Measurements from ENCODE around the gene ZNF684.
"Not testable (repeated sequence)": the region's sequence is repeated elsewhere in the genome, so short reads cannot be mapped to it uniquely, and the experiment has no call there.

Gene ZNF684

DNA sequence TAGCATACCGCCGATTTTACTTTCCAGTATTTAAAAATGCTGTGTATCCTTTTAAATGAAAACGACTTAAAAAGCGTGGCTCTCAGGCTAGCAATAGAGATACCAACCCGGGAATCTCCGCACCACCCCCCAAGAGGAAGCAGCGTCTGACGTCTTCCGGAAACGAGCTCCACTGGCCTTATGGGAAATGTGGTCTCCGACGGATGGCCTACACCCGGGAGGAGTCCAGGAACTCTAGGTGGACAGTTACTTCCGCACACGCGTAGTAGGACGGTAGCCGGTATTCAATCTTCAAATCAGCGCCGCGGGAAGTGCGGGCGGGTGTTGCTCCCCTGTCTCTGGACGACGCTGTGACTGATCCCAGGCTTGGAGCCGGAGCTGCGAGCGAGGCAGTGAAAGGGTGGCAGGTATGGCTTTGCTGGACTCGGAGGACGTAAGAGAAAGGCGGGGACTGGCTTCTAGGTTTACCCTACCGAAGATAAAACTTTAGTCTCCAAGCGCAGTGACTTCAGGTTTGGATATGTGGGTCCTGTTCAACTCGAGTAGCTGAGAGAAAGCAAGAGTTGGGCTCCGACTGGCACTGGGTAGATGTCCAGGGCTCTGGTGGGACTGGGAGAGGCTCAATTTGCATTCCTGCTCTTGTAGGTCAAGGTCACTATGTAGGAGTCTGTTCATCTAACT is at the start of gene ZNF684:
ZNF684 (plus strand) TSS at position 257 of the 681 bp plus-strand sequence. CDS start 1,530 bp downstream, outside the sequence.
- DNase-seq: peak; percentile 97

- DNase-seq: no peak
These were observed 36.0 kb upstream of the ZNF684 start for GRCh38 chr1:40495315-40495903.

- DNase-seq: not testable (repeated sequence)
These were observed 28.8 kb upstream of the ZNF684 start for GRCh38 chr1:40502651-40503050.

DNA sequence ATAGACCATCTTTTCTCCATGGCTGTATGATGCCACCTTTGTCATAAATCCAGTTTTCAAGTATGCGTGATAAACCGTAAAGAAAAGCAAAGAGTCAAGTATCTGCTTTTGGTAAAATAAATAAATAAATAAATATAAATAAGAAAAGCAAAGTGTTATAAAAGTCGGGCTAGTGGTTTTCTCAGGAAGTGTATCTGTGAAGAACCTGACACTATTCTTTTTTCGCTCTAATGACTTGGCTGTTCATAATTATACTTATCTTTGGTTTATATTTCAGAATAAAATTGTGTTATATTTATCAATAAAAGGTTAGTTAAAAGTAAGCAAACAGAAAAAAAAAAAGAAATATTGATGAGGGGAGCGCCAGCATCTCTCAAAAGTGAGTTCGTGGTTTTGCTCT is 23.5 kb upstream of the ZNF684 start:
- no peak for DNase-seq

DNA sequence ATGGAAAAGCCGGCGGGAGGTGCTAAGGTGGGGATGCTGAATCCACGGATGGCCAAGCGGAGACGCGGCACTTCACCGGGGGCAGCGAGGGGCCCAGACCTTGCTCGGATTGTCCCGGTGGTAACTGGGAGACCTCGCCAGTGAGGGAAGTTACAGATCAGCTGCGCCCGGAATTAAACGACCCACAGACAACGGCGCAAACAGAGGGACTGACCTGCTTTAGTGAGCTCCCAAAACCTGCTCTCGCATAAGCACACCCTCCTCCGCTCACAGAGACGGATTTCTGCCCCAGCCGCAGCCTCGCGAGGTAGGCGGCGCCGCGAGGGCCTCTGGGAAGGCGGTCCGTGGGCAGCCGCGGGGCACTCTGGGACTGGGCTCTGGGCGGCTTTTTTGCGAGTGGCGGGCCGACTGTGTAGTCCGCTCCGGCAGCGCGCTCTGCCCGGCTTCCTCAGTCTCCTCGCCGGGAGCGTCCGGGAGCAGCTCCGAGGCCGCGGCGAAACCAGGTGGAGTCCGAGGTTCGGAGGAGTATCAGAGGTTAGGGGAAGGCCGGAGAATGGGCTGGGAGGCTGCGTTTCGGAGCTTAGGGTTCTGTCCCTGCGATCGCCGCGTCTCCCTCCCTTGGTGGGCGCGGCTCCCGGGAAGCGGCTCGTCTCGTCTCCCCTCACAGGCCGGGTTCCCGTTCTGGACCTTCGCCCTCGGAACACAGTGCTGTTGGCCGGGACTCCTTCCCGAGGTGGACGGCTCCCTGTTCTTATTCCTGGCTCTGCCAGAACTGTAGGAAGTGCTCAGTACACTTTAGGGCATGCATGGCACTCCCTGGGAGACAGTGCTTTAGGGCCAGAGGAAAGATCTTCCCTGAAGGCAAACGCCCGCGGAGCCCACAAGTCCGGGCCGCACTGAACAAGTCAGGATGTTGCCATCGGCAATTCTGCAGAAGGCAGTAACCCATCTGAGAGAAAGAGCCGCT is 22.8 kb upstream of the ZNF684 start, which contains the start of gene EXO5:
EXO5 (plus strand) TSS at position 393 of the 967 bp plus-strand sequence. CDS start 5,778 bp downstream, outside the sequence.
- DNase-seq: peak; percentile 83

GRCh38 chr1:40519517-40519916 is 11.9 kb upstream of the ZNF684 start:
- DNase-seq: no peak

DNA sequence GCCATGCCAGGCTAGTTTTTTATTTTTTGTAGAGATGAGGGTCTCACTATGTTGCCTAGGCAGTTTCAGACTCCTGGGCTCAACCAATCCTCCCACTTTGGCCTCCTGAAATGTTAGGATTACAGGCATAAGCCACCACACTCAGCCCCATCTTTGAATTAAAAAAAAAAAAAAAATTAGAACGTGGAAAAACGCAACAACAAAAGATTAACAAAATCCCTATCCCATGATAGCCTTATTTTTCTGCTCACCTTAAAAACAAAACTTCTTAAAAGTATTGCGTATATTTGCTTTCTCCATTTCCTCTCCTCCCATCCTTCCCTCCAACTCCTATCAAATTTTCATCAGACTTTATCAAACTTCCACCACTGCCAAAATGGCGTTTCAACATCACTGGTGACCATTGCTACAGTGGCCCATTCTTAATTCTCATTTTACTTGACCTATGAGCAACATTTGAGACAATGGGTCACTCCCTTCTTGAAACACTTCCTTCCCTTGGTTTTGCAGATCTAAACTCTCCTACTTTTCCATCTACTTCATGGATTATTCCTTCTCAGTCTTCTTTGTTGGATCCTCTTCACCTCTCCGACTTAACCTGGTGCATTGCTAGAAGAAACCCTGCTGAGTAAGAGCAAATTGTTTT is 579 bp upstream of the ZNF684 start:
- no peak for DNase-seq

- no peak for DNase-seq
These were observed 589 bp downstream of the ZNF684 start for GRCh38 chr1:40532062-40532389.

GRCh38 chr1:40532844-40533424 is 1.5 kb downstream of the ZNF684 start:
- peak; percentile 79 for DNase-seq

DNA sequence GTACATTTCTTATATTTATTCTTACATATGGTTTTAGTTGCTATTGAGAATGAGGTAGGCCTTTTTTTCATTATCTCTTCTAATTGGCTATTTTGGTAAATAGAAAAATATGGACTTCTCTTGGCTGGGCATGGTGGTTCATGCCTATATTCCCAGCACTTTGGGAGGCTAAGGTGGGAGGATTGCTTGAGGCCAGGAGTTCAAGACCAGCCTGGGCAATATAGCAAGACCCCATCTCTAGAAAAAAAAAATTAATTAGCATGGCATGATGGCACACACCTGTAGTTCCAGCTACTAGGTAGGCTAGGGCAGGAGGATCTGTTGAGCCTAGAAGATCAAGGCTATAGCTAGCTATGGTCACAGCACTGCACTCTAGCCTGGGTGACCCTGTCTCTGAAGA is 3.2 kb downstream of the ZNF684 start:
- no peak for DNase-seq

GRCh38 chr1:40535732-40536131 is 4.3 kb downstream of the ZNF684 start:
- DNase-seq: no peak

GRCh38 chr1:40539338-40539737 is 7.9 kb downstream of the ZNF684 start:
- DNase-seq: no peak

- no peak for DNase-seq
These were observed 15.5 kb downstream of the ZNF684 start for GRCh38 chr1:40546957-40547356.

DNA sequence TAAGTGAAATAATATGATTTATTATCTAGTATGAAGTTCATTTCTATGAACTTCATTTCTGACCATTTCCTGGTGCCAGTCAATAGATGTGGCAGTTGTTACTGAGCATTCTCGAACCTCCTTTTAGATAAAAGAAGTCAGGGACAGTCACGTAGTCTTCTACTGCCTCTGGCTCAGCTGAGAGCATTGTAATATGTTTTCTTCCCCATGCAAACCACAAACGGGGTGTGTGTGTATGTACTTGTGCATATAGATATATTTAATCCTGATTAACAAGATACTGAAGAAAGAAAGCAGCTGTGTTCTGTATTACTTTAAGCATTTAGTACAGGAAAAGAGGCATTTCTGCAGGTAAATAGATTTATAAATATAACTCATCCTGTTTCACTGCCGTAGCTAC is 21.6 kb downstream of the ZNF684 start:
- DNase-seq: peak; percentile 49

DNA sequence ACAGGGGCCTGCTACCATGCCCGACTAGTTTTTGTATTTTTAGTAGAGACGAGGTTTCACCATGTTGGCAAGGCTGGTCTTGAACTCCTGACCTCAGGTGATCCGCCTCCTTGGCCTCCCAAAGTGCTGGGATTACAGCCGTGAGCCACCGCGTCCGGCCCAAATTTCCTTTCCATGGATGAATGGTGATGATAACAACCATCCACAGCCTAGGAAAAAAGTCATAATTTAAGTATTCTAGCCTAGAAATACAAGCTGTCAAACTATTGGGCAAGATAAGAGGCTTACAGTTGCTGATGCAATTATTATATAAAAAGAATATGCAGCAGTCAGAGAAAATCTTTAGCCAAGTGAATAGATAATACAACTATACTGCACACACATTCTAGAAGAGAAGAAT is 23.4 kb downstream of the ZNF684 start:
- DNase-seq: not testable (repeated sequence)

- DNase-seq: no peak
These were observed 24.7 kb downstream of the ZNF684 start for GRCh38 chr1:40556121-40556520.

GRCh38 chr1:40558241-40558640 is 26.8 kb downstream of the ZNF684 start:
- not testable (repeated sequence) for DNase-seq

DNA sequence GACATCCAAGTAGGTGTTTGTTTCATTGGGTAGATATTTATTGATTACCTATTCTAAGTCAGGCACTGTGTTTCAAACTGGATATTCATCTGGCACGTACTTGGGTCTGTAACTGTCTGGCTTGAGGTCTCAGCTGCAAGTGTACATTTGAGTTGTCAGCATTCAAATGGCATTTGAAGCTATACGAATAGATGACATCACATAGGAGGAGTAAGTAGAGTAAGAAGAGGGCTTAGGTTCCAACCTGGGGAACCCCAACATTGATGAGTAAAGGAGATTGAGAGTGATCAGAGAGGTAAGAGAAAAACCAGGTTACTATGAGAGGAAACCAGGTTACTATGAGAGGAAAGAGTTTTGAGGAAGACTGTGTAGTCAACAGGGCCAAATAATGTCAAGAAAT is 30.7 kb downstream of the ZNF684 start:
- DNase-seq: no peak

DNA sequence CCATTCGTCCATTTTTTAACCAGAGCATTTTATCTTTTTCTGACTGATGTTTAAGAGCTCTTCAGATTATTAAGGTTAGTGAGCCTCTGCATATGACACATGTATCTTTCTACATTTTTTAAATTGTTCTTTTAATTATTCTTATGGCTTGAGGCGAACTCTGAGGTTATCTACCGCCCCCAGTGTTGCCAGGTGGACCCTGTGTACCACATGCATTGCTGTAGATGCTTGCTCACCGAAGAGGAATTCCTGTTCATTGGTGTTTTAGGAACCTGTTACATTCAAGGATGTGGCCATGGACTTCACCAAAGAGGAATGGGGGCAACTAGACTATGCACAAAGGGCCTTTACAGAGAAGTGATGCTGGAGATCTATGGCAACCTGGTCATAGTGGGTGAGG is 31.8 kb downstream of the ZNF684 start:
- DNase-seq: no peak

GRCh38 chr1:40564506-40564905 is 33.1 kb downstream of the ZNF684 start:
- no peak for DNase-seq

- no peak for DNase-seq
These were observed 33.5 kb downstream of the ZNF684 start for GRCh38 chr1:40564913-40565312.

- no peak for DNase-seq
These were observed 36.4 kb downstream of the ZNF684 start for GRCh38 chr1:40567825-40568224.

GRCh38 chr1:40574805-40575204 is 43.4 kb downstream of the ZNF684 start:
- DNase-seq: not testable (repeated sequence)
